Erythroblast (primary cell): Measurements from ENCODE around the gene EIF4EBP3.

Experiments
- GATA1 ChIP-seq: IDR thresholded peaks from 2 replicates; pipeline ENCODE4 v1.6.1; 2011; ENCODE audit warnings: low read depth, mild to moderate bottlenecking, control low read depth, low read length, moderate library complexity
- POLR2A ChIP-seq: IDR thresholded peaks from 2 replicates; pipeline ENCODE4 v1.6.1; 2011; ENCODE audit warnings: mild to moderate bottlenecking, low read length

DNA sequence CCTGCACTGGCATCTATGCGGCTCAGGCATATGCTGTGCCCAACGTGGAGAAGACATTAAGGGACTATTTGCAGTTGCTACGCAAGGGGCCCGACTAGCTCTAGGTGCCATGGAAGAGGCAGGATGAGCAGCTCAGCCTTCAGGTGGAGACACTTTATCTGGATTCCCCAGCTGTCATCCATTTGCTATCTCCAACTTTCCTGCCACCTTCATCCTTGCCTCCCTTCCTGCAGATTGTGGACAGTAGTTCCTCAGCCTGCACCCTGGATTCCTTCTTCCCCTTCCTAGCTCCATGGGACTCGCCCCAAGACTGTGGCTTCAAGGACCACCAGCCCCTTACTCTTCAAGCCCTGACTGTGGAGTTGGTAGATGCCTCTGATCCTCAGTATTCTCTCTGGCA is 19.2 kb downstream of the EIF4EBP3 start:
- no peak for TF ChIP-seq POLR2A
- TF ChIP-seq GATA1: no peak
